Transverse colon (tissue), 4 donors: ENCODE results near the gene CYSTM1. TPM values are rescaled to one million over a fixed set of nuclear protein-coding genes. Genes with fewer than 3 reads are reported as not detected.

ENCODE experiments used
- DNase-seq: peaks from one replicate; pipeline ENCODE4 v3.0.0-alpha.2; 2019
- H3K27ac ChIP-seq, 4 donors: fragments of 200-600 bp; sonication (generic); 2 replicates each; pipeline ENCODE4 v1.5.1; 2016 to 2018; ENCODE audit warnings: inconsistent platforms in 4 of 4
- H3K27me3 ChIP-seq: fragments of 200-600 bp; sonication (generic); 2 replicates; pipeline ENCODE4 v1.5.1; 2017; ENCODE audit warnings: inconsistent platforms
- H3K36me3 ChIP-seq, 4 donors: fragments of 200-600 bp; sonication (generic); 2 replicates each; pipeline ENCODE4 v1.5.1; 2017 to 2019; ENCODE audit warnings: inconsistent platforms in 4 of 4
- H3K4me1 ChIP-seq, 4 donors: fragments of 200-600 bp; sonication (generic); 2 replicates each; pipeline ENCODE4 v1.5.1; 2017 to 2020; ENCODE audit warnings: inconsistent platforms in 4 of 4
- H3K4me3 ChIP-seq, 4 donors: fragments of 200-600 bp; sonication (generic); 1 replicate in 1 of 4; 2 replicates in 3 of 4; pipeline versions ENCODE4 v1.5.1 to v1.6.1; 2017 to 2019; ENCODE audit warnings: inconsistent platforms in 4 of 4
- H3K9me3 ChIP-seq, 2 donors: fragments of 200-600 bp; sonication (generic); 2 replicates each; pipeline ENCODE4 v1.5.1; 2017 to 2019; ENCODE audit warnings: inconsistent platforms in 2 of 2
- EP300 ChIP-seq: sonication (generic); formaldehyde crosslinking; IDR thresholded peaks from one replicate; pipeline ENCODE4 v1.6.1; 2017; ENCODE audit warnings: antibody characterized with exemption, low read depth
- POLR2A ChIP-seq: fragments of 450-650 bp; IDR thresholded peaks from one replicate; pipeline ENCODE4 v1.6.1; 2016; ENCODE audit warnings: antibody characterized with exemption, mild to moderate bottlenecking, moderate library complexity
- POLR2AphosphoS5 ChIP-seq, 3 donors: sonication (generic); formaldehyde crosslinking; IDR thresholded peaks; one replicate each; pipeline ENCODE4 v1.6.1; 2016; ENCODE audit warnings: antibody characterized with exemption in 3 of 3
- WGBS, 2 donors: methylation state at CpG; one replicate each; pipeline ENCODE4 v1.1.5; 2018; ENCODE audit warnings: low coverage in 1 of 2; 5-methylcytosine and 5-hydroxymethylcytosine counted together
- in situ Hi-C, 4 donors: fragments of 200-750 bp; cut with MboI; loops; one replicate each; pipeline versions ENCODE4 v1.15.0 to v1.15.1; 2017; ENCODE audit warnings: low sequenced_read_pairs in 3 of 4, low pct_ligation_motif_present in 1 of 4, low pct_unique_long_range_greater_than_20kb in 1 of 4
- intact Hi-C: fragments of 100-400 bp; cut with DNase I; formaldehyde crosslinking; loops from one replicate; pipeline ENCODE4 v1.15.1; 2023; ENCODE audit warnings: low total_unique reads
- total RNA-seq, 4 donors: library from RNA; depleted of rRNA; stranded (reverse); fragments of >200 nt; gene quantifications; one replicate each; pipeline ENCODE4 v1.1.0, GENCODE V29; 2016
- TF ChIP-seq, protein P1 (sequence below), 5 experiments: fragments of 200-600 bp in 3 of 5; fragments of 450-650 bp in 2 of 5; sonication (generic) in 3 of 5; IDR thresholded peaks; 1 replicate in 2 of 5; 2 replicates in 3 of 5; pipeline ENCODE4 v1.5.1; 2016 to 2017; ENCODE audit warnings: antibody characterized with exemption in 5 of 5, inconsistent platforms in 3 of 5, mild to moderate bottlenecking in 2 of 5, moderate library complexity in 1 of 5

The CYSTM1 gene
- total RNA-seq, 4 donors from 2014 or later: 32.8 to 264 (median 107) TPM

DNA sequence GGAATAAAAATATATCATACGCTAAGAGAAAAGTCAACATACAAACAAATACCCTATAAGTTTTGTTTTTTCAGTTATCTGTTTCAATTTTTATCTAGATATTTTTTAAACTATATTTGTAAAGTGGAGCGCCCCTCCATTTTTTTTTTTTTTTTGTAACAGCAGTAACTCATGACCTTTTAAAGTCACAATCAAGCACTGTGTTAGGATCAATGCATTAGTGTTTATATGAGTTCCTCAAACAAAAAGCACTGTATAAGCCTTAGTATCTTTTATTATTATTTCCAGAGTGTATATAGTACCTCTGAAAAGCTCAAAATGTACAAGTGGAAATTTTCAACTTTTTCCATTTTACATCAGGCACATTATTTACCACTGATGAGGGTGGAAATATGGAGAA lies 107.3 kb downstream of the CYSTM1 start:
- 92 to 94% methylated on average over 2 of the region's 2 CpGs for WGBS, 2 donors
- Histone ChIP-seq H3K36me3 (peaks cover 0 to 6% (median 0%) of the 10 kb centered on the region in 4 donors), H3K27ac (no peak overlapping the region), H3K9me3 (no peaks in the 10 kb centered on the region), H3K27me3 (no peaks in the 10 kb centered on the region), H3K4me1 (peaks cover 0 to 18% (median 7%) of the 10 kb centered on the region in 4 donors), H3K4me3 (no peak overlapping the region)
- in situ Hi-C loops (no loop called here), intact Hi-C loops (no loop called here)
- TF ChIP-seq EP300 (no peak), POLR2A (no peak), POLR2AphosphoS5 (IDR thresholded peaks at IDR 0.05) (no peak)
- TF ChIP-seq, protein P1, sequence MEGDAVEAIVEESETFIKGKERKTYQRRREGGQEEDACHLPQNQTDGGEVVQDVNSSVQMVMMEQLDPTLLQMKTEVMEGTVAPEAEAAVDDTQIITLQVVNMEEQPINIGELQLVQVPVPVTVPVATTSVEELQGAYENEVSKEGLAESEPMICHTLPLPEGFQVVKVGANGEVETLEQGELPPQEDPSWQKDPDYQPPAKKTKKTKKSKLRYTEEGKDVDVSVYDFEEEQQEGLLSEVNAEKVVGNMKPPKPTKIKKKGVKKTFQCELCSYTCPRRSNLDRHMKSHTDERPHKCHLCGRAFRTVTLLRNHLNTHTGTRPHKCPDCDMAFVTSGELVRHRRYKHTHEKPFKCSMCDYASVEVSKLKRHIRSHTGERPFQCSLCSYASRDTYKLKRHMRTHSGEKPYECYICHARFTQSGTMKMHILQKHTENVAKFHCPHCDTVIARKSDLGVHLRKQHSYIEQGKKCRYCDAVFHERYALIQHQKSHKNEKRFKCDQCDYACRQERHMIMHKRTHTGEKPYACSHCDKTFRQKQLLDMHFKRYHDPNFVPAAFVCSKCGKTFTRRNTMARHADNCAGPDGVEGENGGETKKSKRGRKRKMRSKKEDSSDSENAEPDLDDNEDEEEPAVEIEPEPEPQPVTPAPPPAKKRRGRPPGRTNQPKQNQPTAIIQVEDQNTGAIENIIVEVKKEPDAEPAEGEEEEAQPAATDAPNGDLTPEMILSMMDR (IDR thresholded peaks at IDR 0.05): no peak
- DNase-seq: no peak

DNA sequence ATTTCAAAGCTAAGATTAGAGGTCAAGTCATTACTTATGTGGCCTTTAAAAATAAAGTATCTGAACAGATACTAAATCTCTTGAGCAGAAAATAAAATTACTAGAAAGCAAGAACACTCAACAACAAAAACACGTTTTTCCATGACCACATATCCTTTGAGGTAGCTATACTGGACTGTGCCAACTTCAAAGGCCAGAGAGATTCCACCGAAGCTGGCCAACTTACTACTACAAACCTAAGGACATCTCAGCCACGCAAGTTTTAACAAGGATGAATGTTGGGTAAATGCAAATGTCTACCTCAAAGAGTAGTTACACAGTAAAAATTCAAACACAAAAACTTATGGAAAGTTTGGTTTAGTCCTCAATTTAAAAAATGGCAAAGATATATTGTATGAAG lies 109.0 kb downstream of the CYSTM1 start:
- WGBS, 2 donors: 93 to 95% methylated on average over 3 of the region's 3 CpGs
- Histone ChIP-seq H3K9me3 (no peaks in the 10 kb centered on the region), H3K4me3 (no peak overlapping the region), H3K27ac (no peak overlapping the region), H3K4me1 (peaks cover 0 to 18% (median 7%) of the 10 kb centered on the region in 4 donors), H3K36me3 (peaks cover 0 to 4% (median 0%) of the 10 kb centered on the region in 4 donors), H3K27me3 (no peaks in the 10 kb centered on the region)
- intact Hi-C loops: no loop called here
- TF ChIP-seq POLR2AphosphoS5 (IDR thresholded peaks at IDR 0.05): no peak
- TF ChIP-seq POLR2A: no peak
- TF ChIP-seq, protein P1 (IDR thresholded peaks at IDR 0.05): no peak
- no peak for TF ChIP-seq EP300
- in situ Hi-C loops: no loop called here
- no peak for DNase-seq

DNA sequence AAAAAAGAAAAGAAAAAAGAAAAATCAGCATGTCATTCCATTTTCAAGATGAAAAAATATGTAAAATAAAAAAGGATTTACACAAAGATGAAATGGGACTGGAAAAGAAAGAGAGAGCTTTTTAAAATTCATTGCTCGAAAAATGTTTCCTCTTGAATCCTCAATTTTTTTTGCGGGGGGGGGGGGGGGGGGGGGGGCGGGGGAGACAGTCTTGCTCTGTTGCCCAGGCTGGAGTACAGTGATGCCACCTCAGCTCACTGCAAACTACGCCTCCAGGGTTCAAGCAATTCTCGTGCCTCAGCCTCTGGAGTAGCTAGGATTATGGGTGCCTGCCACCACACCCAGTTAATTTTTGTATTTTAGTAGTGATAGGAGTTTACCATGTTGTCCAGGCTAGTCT lies 111.4 kb downstream of the CYSTM1 start:
- 89 to 90% methylated on average over 2 to 4 of the region's 5 CpGs for WGBS, 2 donors
- Histone ChIP-seq H3K27ac (no peak overlapping the region), H3K4me1 (peaks cover 0 to 21% (median 7%) of the 10 kb centered on the region in 4 donors), H3K36me3 (no peaks in the 10 kb centered on the region), H3K9me3 (no peaks in the 10 kb centered on the region), H3K4me3 (no peak overlapping the region), H3K27me3 (no peaks in the 10 kb centered on the region)
- TF ChIP-seq, protein P1 (IDR thresholded peaks at IDR 0.05): no peak
- TF ChIP-seq EP300 (no peak), POLR2AphosphoS5 (IDR thresholded peaks at IDR 0.05) (no peak), POLR2A (no peak)
- no peak for DNase-seq
- in situ Hi-C loops (no loop called here), intact Hi-C loops (no loop called here)

DNA sequence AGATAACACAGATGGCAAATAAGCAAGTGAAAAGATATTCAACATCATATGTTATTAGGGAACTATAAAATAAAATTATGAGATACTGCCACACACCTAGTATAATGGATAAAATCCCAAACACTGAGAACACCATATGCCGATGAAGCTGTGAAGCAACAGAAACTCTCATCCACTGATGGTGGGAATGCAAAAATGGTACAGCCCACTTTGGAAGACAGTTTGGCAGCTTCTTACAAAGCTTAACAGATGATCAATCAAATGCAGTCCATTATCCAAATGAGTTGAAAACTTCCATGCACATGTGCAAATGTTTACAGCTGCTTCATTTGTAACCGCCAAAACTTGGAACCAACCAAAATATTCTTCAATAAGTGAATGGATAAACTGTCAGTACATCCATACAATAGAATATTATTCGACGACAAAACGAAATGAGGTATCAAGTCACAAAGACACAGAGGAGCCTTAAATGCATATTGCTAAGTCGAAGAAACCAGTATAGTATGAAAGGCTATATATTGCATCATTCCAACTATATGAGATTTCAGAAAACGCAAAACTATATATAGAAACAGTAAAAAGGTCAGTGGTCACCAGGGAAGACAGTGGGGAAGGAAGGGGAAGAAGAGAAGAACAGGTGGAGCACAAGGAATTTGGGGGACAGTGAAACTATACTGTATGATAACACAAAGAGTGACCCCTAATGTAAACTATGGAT lies 113.0 kb downstream of the CYSTM1 start:
- H3K27me3 ChIP-seq: no peaks in the 10 kb centered on the region
- H3K4me3 ChIP-seq: no peak overlapping the region
- no peaks in the 10 kb centered on the region for H3K9me3 ChIP-seq
- intact Hi-C loops: no loop called here
- WGBS, 2 donors: 77 to 87% methylated on average over 6 to 7 of the region's 7 CpGs
- TF ChIP-seq POLR2AphosphoS5 (IDR thresholded peaks at IDR 0.05) (no peak), EP300 (no peak), POLR2A (no peak)
- TF ChIP-seq, protein P1 (IDR thresholded peaks at IDR 0.05): no peak
- H3K36me3 ChIP-seq: no peaks in the 10 kb centered on the region
- DNase-seq: no peak
- in situ Hi-C loops: no loop called here
- peaks cover 3 to 27% (median 9%) of the 10 kb centered on the region in 4 donors for H3K4me1 ChIP-seq
- no peak overlapping the region for H3K27ac ChIP-seq
